ENCODE data around the gene ENTPD2.
A peak's percentile ranks its signal among the peaks of the same experiment; 100 is the strongest.

Gene ENTPD2

DNA sequence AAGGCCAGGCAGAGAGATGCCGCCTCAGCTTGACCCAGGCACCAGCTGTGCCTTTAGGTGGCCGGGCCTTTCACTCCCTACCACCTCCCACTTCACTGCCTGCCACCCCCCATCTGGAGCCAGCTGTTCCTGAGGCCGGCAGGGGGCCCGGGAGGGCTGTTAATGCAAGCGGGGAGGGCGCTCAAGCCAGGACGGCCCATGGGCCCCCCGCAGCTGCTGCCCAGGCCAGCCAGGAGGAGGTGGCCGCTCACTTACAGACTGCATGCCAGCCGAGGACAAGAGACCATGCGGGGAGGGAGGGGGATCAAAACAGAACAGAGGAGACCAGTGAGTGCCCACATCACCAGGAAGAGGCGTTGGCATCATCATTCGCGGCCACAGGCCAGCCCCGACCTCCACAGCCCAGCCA, 30.3 kb downstream of the ENTPD2 start:
- no peak for DNase-seq (ENCODE audit: extremely low spot score)
- CTCF ChIA-PET, result interaction anchor here (1.3 kb wide), 1 partner anchor 44 kb away, joined by 3 read pairs; no protein-coding TSS in a partner anchor
- POLR2A ChIA-PET, result no interaction called here
- TF ChIP-seq, protein P1, sequence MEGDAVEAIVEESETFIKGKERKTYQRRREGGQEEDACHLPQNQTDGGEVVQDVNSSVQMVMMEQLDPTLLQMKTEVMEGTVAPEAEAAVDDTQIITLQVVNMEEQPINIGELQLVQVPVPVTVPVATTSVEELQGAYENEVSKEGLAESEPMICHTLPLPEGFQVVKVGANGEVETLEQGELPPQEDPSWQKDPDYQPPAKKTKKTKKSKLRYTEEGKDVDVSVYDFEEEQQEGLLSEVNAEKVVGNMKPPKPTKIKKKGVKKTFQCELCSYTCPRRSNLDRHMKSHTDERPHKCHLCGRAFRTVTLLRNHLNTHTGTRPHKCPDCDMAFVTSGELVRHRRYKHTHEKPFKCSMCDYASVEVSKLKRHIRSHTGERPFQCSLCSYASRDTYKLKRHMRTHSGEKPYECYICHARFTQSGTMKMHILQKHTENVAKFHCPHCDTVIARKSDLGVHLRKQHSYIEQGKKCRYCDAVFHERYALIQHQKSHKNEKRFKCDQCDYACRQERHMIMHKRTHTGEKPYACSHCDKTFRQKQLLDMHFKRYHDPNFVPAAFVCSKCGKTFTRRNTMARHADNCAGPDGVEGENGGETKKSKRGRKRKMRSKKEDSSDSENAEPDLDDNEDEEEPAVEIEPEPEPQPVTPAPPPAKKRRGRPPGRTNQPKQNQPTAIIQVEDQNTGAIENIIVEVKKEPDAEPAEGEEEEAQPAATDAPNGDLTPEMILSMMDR (IDR thresholded peaks at IDR 0.05; ENCODE audit: control extremely low read depth, extremely low read depth, low read depth, missing control alignments), result no peak

DNA sequence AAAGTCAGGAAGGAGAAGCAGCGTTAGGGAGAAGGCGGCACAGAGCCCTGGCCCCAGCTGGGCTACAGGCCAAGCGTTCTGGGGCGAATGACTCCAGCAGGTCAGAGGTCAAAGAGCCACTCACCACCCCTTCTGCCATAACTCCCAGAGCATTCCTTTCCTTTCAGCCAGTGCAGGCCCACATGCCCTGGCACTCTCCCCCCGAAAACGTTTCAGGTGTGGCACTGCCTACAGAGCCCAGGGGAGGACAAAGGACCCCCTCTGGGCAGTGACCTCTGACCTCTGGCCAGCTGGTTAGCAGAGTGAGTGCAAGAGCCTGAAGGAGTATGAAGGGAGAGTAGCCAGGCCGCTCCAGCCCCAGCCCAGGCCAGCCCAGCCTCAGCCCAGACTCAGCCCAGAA, 30.7 kb downstream of the ENTPD2 start:
- CTCF ChIA-PET, result interaction anchor here (1.3 kb wide), 1 partner anchor 45 kb away, joined by 3 read pairs; no protein-coding TSS in a partner anchor
- POLR2A ChIA-PET, result no interaction called here
- no peak for DNase-seq (ENCODE audit: extremely low spot score)
- TF ChIP-seq, protein P1 (IDR thresholded peaks at IDR 0.05; ENCODE audit: control extremely low read depth, extremely low read depth, low read depth, missing control alignments), result no peak

- POLR2A ChIA-PET, result no interaction called here
- CTCF ChIA-PET, result interaction anchor here (0.9 to 2.4 kb wide), 2 partner anchors 12 to 75 kb away, joined by 3 to 13 read pairs; no protein-coding TSS in a partner anchor
- TF ChIP-seq, protein P1 (IDR thresholded peaks at IDR 0.05; ENCODE audit: control extremely low read depth, extremely low read depth, low read depth, missing control alignments), result no peak
- DNase-seq (ENCODE audit: extremely low spot score), result no peak
Measured at GRCh38 chr9:137022662-137023008, 31.2 kb downstream of the ENTPD2 start.

DNA sequence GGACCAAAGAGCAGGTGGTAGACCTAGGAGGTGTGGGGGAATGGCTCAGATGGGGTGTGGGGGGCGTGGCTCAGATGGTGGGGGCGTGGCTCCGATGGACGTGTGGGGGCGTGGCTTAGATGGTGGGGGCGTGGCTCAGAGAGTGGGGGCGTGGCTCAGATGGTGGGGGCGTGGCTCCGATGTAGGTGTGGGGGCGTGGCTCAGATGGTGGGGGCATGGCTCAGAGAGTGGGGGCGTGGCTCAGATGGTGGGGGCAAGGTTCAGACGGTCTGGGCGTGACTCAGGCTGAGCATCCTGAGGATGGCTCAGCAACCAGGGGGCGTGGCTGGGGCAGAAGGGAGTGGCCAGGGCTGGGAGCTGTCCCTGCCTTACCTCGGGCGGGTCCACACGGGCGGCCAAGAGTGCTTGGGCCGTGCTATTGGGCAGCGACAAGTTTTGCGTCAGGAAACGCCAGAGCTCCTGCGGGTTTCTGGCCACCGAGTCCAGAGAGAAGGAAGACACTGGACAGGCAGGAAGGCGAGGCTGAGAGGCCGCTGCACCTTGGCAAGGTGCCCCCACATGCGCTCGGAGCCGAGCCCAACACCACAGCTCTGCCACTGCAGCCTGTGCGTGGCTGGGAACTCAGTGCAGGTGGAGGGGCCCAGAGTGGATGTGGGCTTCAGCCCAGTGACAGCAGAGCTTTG, 31.7 kb downstream of the ENTPD2 start:
- TF ChIP-seq, protein P1 (IDR thresholded peaks at IDR 0.05; ENCODE audit: control extremely low read depth, extremely low read depth, low read depth, missing control alignments), result no peak
- ChIA-PET CTCF (interaction anchor here (0.9 to 5.1 kb wide), 6 partner anchors 7 to 280 kb away, joined by 3 to 39 read pairs (median 3); partner anchors contain the start of genes ABCA2 and NRARP), POLR2A (no interaction called here)
- DNase-seq (ENCODE audit: extremely low spot score), result peak; percentile 61

DNA sequence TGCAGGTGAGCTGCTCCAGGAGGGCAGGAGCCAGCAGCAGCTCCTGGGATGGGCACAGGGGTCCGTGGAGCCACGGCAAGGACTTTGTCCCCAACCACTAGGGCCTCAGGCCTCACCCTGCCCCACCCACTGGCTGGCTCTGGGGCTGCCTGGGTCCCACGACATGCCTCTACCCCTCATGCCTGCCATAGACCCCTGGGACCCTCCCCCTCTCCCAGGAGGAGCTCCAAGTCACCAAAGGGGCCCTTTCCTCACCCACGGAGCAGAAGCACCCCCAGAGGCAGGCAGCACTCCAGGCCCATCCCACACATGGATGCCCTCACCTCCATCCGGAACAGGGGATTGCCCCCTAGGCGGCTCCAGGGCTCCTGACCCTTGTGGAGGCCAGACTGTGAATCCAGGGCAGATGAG, 32.3 kb downstream of the ENTPD2 start:
- ChIA-PET POLR2A (no interaction called here), CTCF (interaction anchor here (1.1 to 5.1 kb wide), 6 partner anchors 8 to 281 kb away, joined by 3 to 39 read pairs (median 4); partner anchors contain the start of genes ABCA2 and NRARP)
- TF ChIP-seq, protein P1 (IDR thresholded peaks at IDR 0.05; ENCODE audit: control extremely low read depth, extremely low read depth, low read depth, missing control alignments), result no peak

GRCh38 chr9:137020771-137021567, 32.9 kb downstream of the ENTPD2 start:
- CTCF ChIA-PET, result interaction anchor here (1.1 to 5.1 kb wide), 7 partner anchors 8 to 281 kb away, joined by 3 to 39 read pairs (median 4); partner anchors contain the start of genes ABCA2 and NRARP
- POLR2A ChIA-PET, result no interaction called here
- no peak for DNase-seq (ENCODE audit: extremely low spot score)
- TF ChIP-seq, protein P1 (IDR thresholded peaks at IDR 0.05; ENCODE audit: control extremely low read depth, extremely low read depth, low read depth, missing control alignments), result no peak

More for the DNA sequence above, 32.3 kb downstream of the ENTPD2 start:
- DNase-seq (ENCODE audit: extremely low spot score), result no peak

All from GM10248 (cell line).